Esophagus squamous epithelium (tissue), 4 donors: ENCODE results near the gene OTUD5.

Experiments
- CTCF ChIP-seq, 6 experiments: fragments of 450-650 bp in 4 of 6; fragments of 200-600 bp in 2 of 6; sonication (generic) in 2 of 6; IDR thresholded peaks; one replicate each; pipeline ENCODE4 v1.5.1; 2016 to 2019; ENCODE audit warnings: antibody characterized with exemption in 6 of 6, mild to moderate bottlenecking in 4 of 6, moderate library complexity in 4 of 6
- POLR2A ChIP-seq, 4 donors: fragments of 450-650 bp; IDR thresholded peaks; one replicate each; pipeline ENCODE4 v1.6.1; 2017; ENCODE audit warnings: antibody characterized with exemption in 4 of 4, mild to moderate bottlenecking in 4 of 4, moderate library complexity in 3 of 4

GRCh38 chrX:48998391-48998790 is 41.0 kb upstream of the OTUD5 start:
- TF ChIP-seq POLR2A (IDR thresholded peaks at IDR 0.05) (no peak), CTCF (IDR thresholded peaks at IDR 0.05) (no peak)
